ENCODE results near the gene TMEM132A.

The TMEM132A gene

DNA sequence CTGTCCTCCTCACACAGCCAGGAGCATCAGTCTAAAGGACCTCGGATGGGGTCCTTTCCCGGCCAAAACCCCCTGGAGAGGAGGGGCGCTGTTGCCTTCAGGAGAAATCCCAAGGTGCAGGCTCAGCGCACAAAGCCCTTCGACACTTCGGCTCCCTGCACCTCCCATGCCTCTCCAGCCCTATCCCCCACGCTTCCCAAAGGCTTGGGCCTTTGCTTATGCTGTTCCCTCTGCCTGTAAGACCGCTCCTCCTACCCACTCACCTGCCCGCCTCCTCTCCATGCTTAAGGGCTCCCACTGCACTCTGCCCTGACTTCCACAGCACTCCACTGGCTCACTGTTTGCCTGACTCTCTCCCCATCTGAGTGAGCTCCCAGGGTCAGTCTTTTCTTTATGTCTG lies 14.2 kb downstream of the TMEM132A start:
- DNase-seq, result no peak

DNA sequence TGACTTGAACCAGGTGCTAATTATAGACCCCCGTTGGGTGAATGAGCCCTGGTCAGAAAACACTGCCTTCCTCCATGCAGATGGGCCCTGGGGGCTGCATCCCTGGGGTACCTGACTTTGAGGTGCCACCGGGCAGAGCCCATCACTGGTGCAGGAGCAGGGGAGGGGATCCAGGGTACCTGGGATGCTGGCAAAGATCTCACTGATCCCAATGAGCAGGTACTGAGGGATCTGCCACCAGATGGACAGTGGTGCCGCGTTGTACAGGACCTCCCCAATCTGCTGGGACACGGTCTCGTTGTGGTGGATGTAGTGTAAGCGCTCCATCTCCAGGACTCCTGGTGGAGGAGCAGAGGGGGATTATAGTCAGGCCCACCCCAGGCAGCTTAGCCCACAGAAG lies 15.0 kb downstream of the TMEM132A start:
- no peak for DNase-seq

DNA sequence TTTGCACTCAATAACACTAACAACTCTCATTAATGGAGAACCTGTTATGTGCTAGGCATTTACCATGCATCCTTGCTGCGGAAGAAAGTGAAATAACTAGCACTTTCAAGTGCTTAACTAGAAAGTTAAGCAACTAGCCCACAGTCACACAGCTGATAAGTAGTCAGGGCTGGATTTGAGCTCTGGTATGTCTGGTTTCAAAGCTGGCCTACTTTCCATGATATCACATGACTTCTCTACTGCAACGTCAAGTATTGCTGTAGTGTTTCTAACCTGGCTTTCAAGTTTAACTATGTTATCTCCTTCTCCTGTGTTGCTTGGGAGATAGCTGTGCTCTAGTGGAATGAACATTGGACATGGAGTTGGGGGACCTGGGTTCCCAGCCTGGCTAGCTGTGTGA lies 15.6 kb downstream of the TMEM132A start:
- DNase-seq, result no peak

DNA sequence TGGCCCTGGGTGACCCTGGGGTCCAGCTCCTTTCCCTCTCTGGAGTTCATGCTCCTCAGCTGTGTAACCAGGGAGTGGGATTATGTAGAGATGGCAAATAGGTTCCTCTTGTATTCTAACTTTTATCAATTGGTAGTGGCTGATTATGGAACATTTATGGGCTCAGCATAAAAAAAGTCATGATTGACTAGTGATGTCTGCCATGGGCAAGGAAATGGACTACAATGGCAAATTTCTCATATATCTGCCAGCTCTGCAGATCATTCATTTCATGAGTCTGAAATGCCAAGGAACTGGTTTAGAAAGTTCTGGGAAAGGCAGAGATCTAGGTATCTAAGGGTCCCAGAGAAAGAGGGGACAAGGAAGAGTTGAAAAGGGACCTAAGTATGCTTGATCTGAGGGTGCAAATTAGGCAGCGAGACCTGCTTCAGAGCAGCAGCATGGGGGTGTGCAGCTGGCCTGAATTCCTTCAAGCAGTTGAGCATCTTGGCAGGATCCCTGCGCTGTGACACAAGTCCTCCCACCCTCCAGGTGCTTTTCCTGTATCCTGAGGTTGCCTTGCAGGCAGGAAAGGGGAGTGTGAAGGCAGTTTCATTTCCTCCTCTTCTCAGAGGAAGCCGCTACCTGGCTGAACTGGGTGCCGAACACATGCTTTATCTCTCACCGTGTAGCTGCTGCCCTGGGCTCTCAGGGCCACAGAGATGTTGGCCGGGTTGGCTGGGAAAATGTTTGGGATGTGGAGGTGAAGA lies 17.3 kb downstream of the TMEM132A start:
- DNase-seq, result no peak

DNA sequence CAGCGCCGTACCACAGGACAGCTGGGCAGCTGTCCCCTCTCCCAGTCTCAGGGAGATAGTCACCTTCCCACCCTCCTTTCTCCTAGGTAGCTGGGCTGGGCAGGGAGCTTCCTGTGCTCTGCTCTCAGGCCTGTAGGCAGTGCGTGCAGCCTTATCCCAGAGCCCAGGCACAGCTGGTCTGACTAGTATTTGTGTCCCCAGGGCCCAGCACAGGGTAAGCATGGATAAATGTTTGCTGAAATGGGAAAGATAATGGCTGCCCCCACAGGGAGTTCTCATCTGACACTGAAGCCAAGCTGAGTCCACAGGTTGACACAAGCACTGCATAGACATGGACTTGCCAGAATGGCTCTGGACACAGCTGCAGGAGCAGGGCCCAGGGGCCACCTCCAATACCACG lies 18.0 kb downstream of the TMEM132A start:
- DNase-seq, result no peak

DNA sequence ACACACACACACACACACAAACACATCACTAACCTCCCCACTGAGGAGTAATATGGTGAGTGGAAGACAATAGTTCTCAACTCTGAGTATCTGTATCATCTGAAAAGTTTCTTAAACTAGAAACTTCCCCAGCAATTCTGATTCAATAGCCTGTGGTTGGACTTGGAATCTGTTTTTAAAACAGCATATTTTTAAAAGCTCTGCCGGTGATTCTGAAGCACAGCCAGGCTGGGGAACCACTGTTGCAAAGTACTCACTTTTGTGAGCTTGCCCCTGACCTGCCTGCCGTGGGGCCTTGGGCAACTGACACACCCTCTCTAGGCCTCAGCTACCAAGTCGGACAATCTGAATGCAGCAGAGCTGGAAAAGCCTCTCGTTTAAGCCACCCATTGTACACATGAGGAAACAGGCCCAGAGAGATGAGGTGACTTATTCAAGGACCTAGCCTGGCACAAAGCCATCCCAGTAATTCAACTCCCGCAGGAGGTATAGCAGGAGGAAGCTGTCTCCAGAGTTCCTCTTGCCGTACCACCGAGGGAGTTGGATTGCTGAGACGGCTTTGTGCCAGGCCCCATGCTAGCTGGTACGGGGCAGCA lies 18.8 kb downstream of the TMEM132A start:
- peak; percentile 13 for DNase-seq

DNA sequence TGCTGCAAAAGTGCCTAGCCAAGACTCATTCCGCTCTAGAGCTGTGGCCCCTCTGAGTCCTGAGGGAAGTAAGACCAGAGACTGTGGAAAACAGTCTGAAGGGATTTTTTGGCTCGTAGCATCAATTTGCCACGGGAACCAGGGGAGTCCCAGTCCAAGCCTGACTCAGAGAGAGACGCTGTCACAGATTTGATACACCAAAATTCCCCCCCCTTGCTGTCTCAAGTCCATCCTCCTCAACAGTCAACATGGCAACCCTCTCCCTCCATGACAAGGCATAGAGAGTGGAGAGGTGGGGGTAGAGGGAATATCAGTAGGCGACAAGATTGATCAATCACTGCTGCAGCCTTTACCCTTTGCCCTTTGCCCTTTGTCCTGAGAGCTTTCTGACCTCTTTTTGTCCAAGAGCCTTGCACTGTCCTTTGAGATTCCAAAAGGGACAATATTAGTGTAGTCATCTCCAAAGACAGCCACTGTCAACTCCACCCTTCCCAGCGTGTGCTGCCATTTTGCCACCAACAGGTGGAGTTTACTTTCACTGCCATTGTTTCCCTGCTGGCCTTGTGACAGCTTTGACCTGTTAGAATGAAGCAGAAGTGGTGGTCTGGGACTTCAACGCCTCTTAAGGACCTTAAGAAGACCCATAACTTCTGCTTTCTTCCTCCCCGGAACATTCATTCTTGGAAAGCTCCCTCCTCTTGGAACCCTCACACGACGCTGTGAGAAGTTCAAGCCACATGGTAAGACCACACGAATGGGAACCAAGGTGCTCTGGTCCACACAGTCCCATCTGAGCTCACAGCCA lies 20.4 kb downstream of the TMEM132A start:
- DNase-seq, result no peak

DNA sequence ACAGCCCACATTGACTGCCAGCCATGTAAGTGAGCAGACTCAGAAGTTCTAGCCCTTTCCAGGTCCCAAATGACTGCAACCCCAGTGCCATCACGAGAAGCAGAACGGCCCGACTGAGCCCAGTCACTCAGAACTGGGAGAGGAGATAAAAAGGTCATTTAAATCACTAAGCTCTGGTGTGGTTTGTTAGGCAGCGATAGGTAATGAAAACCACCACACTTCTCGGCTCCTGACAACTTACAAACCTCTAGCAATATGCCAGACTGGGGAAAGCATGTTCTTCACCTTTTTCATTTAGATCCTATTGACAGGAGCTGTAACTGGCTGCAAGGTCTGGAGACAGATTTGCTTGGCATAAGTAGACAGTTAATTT lies 21.0 kb downstream of the TMEM132A start:
- no peak for DNase-seq

DNA sequence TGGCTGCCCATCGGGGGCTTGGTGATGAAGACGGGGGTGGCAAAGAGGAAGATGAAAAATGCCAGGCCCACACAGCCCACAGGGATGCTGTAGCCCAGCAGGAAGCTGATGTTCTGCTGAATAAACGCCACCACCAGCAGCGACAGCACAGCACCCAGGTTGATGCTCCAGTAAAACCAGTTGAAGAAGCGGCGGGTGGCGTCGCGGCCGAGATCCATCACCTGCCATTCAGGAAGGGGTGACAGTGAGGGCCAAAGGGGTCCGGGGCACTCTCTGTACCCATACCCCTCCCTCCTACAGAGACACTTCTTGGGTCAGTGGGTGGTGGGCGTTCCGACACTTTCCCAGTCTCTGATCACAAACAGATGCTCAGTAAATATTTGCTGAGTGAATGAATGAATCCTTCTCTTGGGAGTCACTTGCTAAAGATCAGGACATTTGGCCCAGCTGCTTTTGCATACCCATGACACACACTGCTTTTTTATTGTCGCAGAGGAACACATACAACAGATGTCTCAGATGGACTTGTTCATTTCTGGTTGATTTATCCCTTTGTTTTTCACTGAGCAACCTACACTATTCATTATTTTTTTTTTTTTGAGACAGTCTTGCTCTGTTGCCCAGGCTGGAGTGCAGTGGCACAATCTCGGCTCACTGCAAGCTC lies 22.5 kb downstream of the TMEM132A start:
- peak; percentile 71 for DNase-seq

DNA sequence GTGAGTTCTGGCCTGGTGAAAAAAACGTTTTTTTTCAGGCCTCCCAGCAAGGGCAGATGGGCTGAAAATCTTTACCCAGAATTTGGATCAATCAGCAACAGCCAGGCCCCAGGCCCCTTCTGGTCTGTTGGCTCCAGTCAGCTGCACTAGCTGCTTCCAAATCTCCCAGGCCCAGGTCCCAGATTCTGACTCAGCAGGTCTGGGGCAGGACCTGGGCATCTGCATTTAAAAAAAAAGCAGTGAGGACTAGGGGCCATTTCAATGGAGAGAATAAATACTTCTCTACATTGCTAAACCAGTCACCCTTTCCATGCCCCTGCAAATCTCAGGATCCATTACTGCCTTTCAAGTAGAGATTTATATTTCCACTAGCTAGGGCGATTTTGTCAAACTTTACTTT lies 23.4 kb downstream of the TMEM132A start:
- peak; percentile 91 for DNase-seq

DNA sequence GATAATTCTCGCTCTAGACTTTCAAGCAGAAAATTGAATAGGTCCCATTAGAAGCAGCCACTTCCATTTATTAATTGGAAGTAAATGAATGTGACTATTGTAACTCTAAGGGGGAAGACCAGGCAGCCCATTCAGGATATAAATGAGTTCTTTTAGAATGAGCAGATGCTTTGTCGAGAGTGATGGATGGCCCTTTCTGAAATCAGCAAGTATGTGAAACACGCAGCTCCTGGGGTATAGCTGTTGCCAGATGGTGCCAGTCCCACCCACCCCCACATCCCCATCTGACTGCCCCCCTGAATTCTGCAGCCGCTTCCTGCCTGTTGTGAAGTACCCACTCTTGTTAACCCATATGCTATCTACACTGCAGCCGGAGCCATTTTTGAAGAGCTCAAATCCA lies 24.0 kb downstream of the TMEM132A start:
- peak; percentile 74 for DNase-seq

DNA sequence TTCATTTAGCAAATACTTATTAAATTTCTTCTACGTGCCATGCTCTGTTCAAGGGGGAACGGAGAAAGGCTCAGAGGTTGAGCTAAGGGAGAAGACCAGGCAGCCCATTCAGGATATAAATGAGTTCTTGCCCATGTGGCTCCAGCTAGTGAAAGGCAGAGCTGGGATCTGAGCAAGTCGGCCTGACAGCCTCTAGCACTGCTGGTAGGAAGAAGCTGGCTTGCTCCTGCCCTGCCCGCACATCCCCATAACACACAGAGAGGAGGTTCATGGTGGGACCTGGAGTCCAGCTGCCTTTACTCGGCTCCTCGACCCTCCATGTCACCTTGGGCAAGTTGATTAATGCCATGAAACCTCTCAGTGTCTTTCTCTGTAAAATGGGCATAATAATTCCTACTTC lies 25.8 kb downstream of the TMEM132A start:
- DNase-seq, result no peak

DNA sequence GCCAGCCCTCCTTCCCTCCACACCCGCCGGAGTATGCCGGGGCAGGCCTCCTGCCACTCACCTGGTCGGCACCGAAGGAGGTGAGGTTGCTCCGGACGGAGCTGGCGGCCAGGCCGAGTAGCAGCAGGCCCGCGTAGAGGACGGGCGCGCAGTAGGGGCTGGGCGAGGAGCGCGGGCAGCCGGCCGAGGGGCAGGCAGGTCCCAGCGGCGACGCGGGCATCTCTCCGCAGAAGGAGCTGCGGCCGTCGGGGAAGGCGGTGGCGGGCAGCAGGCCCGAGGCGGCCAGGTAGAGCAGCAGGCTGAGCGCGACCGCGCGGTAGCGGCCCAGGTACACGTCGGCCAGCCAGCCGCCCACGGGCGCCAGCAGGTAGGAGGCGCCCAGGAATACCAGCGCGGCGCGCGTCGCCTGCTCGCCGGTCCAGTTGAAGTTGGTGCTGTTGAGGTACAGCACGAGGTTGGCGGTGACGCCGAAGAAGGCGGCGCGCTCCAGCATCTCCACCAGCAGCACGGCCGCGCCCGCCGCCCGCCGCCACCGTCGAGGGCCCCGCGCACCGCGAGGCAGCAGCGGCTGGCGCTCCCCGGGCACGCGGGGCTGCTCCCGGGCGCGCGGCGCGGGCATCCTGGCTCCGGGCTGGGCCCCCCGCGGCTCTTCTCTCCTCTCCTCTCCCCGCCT lies 26.8 kb downstream of the TMEM132A start:
- DNase-seq, result no peak

DNA sequence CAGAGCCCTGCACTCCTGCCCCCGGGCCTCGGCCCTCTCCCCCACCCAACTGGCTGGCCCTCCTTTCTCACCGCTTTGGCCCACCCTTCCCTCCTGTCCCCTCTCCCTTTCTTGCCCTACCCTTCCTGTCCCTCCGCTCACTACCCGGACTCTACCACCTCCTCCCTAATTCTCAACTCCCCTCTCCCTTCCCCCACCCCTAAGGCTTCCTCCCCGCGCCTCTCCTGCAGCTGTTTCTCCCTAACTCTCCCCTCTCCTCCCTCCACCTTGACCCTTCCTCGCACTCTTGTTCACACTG lies 27.3 kb downstream of the TMEM132A start:
- no peak for DNase-seq

DNA sequence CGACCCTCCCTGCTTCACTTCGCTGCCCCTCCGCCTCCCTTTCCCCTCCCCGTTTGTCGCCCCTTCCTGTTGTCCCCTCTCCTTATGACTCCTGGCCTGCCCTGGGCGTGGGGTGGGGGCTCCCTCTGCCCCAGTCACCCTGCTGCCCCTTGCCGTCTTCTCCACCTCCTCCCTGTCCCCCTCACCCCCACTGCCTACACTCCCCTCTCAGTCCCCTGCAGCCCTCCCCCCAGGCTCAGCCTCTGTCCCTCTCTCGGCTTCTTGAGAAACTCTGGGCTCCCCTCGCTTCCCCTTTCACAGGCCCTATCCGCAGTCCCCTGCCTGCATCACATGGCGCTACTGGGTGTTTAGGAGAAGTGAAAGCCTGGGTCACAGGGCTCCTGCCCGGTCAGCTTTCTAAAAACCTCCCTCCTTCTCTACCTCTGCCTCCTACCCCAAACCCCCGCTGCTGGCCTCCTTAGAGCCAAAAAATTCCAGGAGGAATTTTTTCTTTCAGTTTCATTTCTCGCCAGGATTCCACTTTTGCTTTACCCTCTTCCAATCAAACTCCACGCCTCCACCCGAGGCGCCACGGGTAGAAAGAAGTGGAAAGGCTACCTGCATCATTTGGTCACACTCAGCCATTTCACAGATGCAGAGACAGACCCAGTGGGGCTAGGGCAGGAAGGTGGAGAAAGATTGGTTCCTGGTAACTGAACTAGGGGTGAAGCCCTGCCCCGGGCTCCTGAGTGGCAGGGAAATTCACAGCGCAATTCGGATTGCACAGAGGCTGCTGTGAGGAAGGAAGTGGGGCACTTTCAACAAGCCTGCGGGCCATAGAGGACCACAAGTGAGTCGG lies 27.9 kb downstream of the TMEM132A start, which contains the start of gene SLC15A3:
Gene SLC15A3, minus strand, starts transcription at position 273 of the 838 bp plus-strand sequence. CDS start 625 bp downstream, outside the sequence.
- DNase-seq, result no peak

DNA sequence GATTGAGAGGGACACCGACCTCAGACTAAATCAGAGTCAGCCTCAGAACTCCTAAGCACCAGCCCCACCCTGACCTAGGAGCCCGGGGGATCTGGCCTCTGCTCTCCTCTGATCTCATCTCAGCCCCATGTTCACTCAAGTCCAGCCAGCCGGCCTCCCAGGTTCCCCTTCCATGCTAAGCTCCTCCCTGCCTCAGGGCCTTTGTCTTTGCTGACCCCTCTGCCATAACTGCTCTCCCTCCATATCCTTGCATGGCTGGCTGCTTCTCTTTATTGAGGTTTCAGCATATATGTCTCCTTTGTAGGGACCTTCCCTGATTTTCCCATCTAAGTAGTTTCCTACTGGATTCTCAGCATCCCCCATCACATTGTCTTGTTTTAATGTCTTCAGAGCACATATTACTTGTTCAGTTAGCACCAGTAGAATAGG lies 28.5 kb downstream of the TMEM132A start:
- no peak for DNase-seq

DNA sequence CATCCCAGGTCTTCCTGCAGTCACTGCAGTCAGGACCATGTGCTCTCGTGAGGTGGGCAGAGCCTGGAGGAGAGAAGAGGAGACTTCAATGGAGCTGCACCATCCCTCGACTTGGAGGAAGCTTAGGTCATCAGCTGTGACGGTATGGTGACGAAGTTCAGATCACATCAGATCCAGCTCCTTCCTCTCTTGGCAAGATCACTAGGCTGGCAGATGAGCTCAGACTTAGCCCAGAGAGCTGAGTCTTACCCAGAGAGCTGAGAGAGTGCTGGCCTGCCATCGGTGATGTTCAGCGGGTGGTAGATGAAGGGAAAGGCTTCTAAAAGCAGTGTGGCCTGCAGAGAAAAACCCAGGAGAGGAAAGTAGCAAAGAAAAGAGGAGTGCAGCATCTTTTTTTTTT lies 29.5 kb downstream of the TMEM132A start:
- DNase-seq, result peak; percentile 37

DNA sequence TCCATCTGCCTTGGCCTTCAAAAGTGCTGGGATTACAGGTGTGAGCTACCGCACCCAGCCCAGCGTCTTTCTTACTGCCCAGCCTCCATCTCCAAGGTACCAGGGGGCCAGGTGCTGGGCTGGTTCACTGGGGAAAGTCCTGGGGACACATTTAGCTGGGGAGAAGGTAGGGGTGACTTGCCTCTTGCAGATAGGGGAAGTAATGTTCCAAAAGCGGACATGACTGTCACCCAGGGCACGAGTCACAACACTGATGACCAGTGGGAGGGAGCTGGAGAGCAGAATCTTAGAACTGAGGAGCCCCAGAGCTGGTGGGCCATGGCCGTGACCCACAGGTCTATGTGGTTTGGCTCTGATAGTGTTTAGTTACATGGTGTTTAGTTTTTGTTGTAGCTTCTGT lies 30.2 kb downstream of the TMEM132A start:
- no peak for DNase-seq

DNA sequence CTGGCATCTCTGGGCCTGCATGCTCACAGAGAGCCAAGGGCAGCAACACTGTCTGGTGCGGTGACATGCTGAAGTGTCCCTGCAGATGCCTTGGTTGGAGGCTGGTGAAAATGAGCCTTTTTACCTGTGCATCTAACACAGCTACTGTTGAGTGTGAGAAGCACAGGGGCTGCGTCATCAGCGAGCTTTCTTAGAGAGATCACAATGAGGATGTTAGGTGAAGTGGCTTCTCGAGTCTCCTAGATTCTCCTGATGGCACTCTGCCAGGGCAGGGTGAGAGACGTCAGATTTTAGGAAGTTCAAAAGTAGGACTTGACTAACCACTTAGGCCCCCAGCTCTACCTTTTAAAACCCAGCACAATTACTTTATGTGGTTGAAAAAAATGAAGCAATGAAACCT lies 31.3 kb downstream of the TMEM132A start:
- DNase-seq, result no peak

DNA sequence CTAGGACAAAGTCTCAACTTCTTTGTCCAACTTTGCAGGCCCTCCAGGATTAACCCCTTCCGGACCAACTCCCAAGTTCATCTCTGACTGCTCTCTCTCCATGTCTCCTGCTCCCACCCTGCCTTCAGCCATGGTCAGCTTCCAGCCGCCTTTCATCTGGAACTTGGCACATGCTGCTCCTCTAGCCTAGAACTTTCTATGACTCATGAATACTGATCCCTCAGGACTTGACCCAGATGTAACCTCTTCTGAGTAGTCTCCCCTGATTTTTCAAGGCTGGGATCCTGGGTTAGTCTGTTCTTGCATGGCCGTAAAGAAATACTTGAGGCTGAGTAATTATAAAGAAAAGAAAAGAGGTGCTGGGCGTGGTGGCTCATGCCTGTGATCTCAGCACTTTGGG lies 32.9 kb downstream of the TMEM132A start:
- no peak for DNase-seq

DNA sequence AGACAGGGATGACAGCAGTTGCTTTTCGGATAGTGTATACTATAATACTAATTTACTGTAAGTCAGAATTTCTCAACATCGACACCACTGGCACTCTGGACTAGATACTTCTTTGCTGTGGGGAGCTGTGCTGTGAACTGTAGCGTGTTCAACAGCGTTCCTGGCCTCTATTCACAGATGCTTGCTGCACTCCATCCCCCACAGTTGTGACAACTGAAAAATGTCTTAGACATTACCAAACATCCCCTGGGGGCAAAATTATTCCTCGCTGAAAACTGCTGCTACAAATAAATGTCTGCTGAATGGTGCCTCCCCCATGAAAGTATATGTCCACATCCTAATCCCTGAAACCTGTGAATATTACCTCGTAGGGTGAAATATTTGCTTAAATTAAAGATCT lies 35.2 kb downstream of the TMEM132A start:
- DNase-seq, result no peak

DNA sequence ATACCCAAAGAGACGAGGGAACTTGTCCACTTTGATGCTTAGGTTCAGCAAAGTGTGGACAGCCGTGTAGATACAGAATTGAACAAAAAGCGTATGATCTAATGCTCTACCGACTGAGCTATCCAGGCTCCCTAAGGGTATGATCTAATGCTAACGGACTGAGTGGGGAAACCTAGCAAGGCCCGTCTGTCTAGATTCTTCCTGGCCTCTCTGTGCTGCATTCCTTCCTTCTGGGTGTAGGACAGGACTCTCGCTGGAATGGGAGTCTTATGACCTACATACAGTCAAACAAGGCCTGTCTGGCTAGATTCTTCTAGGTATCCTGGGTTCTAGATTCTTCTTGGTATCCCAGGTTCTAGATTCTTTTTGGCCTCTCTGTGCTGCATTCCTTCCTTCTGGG lies 36.1 kb downstream of the TMEM132A start:
- DNase-seq, result no peak

All from NCI-H446 treated with DMSO at 0.1 percent for 48 hours (cell line).